ENCODE results near the gene ERCC6L2.

ERCC6L2 gene

GRCh38 chr9:95920017-95920416 is 44.5 kb downstream of the ERCC6L2 start:
- no peak for DNase-seq (ENCODE audit: low read depth in 2 of 2)

GRCh38 chr9:95923794-95924193 is 48.3 kb downstream of the ERCC6L2 start:
- no peak for DNase-seq (ENCODE audit: low read depth in 2 of 2)

GRCh38 chr9:95924987-95925386 is 49.5 kb downstream of the ERCC6L2 start:
- no peak for DNase-seq (ENCODE audit: low read depth in 2 of 2)

- no peak for DNase-seq (ENCODE audit: low read depth in 2 of 2)
Measured at GRCh38 chr9:95927271-95928004, 51.9 kb downstream of the ERCC6L2 start.

GRCh38 chr9:95930277-95930676 is 54.8 kb downstream of the ERCC6L2 start:
- DNase-seq (ENCODE audit: low read depth in 2 of 2) = no peak

GRCh38 chr9:95935861-95936578 is 60.5 kb downstream of the ERCC6L2 start:
- no peak for DNase-seq (ENCODE audit: low read depth in 2 of 2)

GRCh38 chr9:95936579-95937075 is 61.1 kb downstream of the ERCC6L2 start:
- DNase-seq (ENCODE audit: low read depth in 2 of 2) = no peak

GRCh38 chr9:95937131-95937530 is 61.6 kb downstream of the ERCC6L2 start:
- DNase-seq (ENCODE audit: low read depth in 2 of 2) = no peak

- DNase-seq (ENCODE audit: low read depth in 2 of 2) = no peak
Measured at GRCh38 chr9:95938724-95939123, 63.2 kb downstream of the ERCC6L2 start.

- no peak for DNase-seq (ENCODE audit: low read depth in 2 of 2)
Measured at GRCh38 chr9:95939472-95939871, 64.0 kb downstream of the ERCC6L2 start.

GRCh38 chr9:95940265-95940664 is 64.8 kb downstream of the ERCC6L2 start:
- no peak for DNase-seq (ENCODE audit: low read depth in 2 of 2)

- DNase-seq (ENCODE audit: low read depth in 2 of 2) = no peak
Measured at GRCh38 chr9:95942016-95942415, 66.5 kb downstream of the ERCC6L2 start.

GRCh38 chr9:95947118-95947517 is 71.6 kb downstream of the ERCC6L2 start:
- DNase-seq (ENCODE audit: low read depth in 2 of 2) = no peak

- no peak for DNase-seq (ENCODE audit: low read depth in 2 of 2)
Measured at GRCh38 chr9:95952471-95952870, 77.0 kb downstream of the ERCC6L2 start.

GRCh38 chr9:95953986-95954385 is 78.5 kb downstream of the ERCC6L2 start:
- DNase-seq (ENCODE audit: low read depth in 2 of 2) = no peak

GRCh38 chr9:95954940-95955339 is 79.4 kb downstream of the ERCC6L2 start:
- no peak for DNase-seq (ENCODE audit: low read depth in 2 of 2)

GRCh38 chr9:95962936-95963335 is 87.4 kb downstream of the ERCC6L2 start:
- DNase-seq (ENCODE audit: low read depth in 2 of 2) = no peak

- DNase-seq (ENCODE audit: low read depth in 2 of 2) = no peak
Measured at GRCh38 chr9:95963659-95964058, 88.2 kb downstream of the ERCC6L2 start.

GRCh38 chr9:95966306-95966705 is 90.8 kb downstream of the ERCC6L2 start:
- DNase-seq (ENCODE audit: low read depth in 2 of 2) = no peak

GRCh38 chr9:95970317-95970716 is 94.8 kb downstream of the ERCC6L2 start:
- no peak for DNase-seq (ENCODE audit: low read depth in 2 of 2)

GRCh38 chr9:95971815-95972214 is 96.3 kb downstream of the ERCC6L2 start:
- no peak for DNase-seq (ENCODE audit: low read depth in 2 of 2)

GRCh38 chr9:95974389-95974788 is 98.9 kb downstream of the ERCC6L2 start:
- DNase-seq (ENCODE audit: low read depth in 2 of 2) = no peak

GRCh38 chr9:95977371-95977770 is 101.9 kb downstream of the ERCC6L2 start:
- DNase-seq (ENCODE audit: low read depth in 2 of 2) = no peak

All from fibroblast of skin of left biceps (primary cell).